ENCODE results near the gene CTDSPL.

- TF ChIP-seq POLR2AphosphoS5 (IDR thresholded peaks at IDR 0.05) (no peak), EP300 (IDR thresholded peaks at IDR 0.05; ENCODE audit: low read depth) (no peak), POLR2A (IDR thresholded peaks at IDR 0.05) (no peak)
- TF ChIP-seq, protein P1, sequence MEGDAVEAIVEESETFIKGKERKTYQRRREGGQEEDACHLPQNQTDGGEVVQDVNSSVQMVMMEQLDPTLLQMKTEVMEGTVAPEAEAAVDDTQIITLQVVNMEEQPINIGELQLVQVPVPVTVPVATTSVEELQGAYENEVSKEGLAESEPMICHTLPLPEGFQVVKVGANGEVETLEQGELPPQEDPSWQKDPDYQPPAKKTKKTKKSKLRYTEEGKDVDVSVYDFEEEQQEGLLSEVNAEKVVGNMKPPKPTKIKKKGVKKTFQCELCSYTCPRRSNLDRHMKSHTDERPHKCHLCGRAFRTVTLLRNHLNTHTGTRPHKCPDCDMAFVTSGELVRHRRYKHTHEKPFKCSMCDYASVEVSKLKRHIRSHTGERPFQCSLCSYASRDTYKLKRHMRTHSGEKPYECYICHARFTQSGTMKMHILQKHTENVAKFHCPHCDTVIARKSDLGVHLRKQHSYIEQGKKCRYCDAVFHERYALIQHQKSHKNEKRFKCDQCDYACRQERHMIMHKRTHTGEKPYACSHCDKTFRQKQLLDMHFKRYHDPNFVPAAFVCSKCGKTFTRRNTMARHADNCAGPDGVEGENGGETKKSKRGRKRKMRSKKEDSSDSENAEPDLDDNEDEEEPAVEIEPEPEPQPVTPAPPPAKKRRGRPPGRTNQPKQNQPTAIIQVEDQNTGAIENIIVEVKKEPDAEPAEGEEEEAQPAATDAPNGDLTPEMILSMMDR (IDR thresholded peaks at IDR 0.05), result no peak
Measured at GRCh38 chr3:37871858-37872257, 10.2 kb downstream of the CTDSPL start.
